NT2/D1 (cell line): ENCODE measurements around the gene NELFB.

Experiments used
- YY1 ChIP-seq: IDR thresholded peaks from 2 replicates; pipeline ENCODE4 v1.6.1; 2011; ENCODE audit not compliant: insufficient read length, insufficient read depth
- ZNF274 ChIP-seq: IDR thresholded peaks from 2 replicates; pipeline ENCODE4 v1.6.1; 2011; ENCODE audit warnings: mild to moderate bottlenecking, low read depth, low read length

- no peak for TF ChIP-seq YY1
- TF ChIP-seq ZNF274, result no peak
Observed at GRCh38 chr9:137220317-137221094, 34.6 kb upstream of the NELFB start.
